GM12878 (cell line): ENCODE data around the gene MRPL46. TPM values are rescaled to one million over a fixed set of nuclear protein-coding genes. Genes with fewer than 3 reads are reported as not detected.

Source experiments
- ATAC-seq: fragments of 200-7000 bp; cut with Tn5 transposase; 3 replicates; pipeline ENCODE4 v1.9.1; 2020; ENCODE audit warnings: mild to moderate bottlenecking, moderate library complexity
- BruUV-seq: library from RNA; stranded (reverse); fragments of 400-500 nt; replicated peaks from 2 replicates; lab custom pipeline; 2021; lab: Mats Ljungman, UMichigan
- CTCF ChIA-PET: fragments of 300-600 bp; sonication (Branson Sonifier 250); formaldehyde crosslinking; extraction: SDS; loops from one replicate; lab custom pipeline; 2021; ENCODE audit warnings: inconsistent platforms; lab: Yijun Ruan, JAX
- POLR2A ChIA-PET: fragments of 350-600 bp; formaldehyde crosslinking; extraction: SDS; loops from one replicate; lab custom pipeline; 2021; ENCODE audit warnings: inconsistent platforms; lab: Charles Lee
- RAD21 ChIA-PET: fragments of 300-600 bp; sonication (Branson Sonifier 250); formaldehyde crosslinking; loops from one replicate; lab custom pipeline; 2023; ENCODE audit warnings: antibody characterized with exemption; ENCODE audit not compliant: unreplicated experiment; lab: Charles Lee
- SMC1A ChIA-PET: fragments of 300-600 bp; sonication (Branson Sonifier 250); formaldehyde crosslinking; loops from one replicate; lab custom pipeline; 2023; ENCODE audit not compliant: unreplicated experiment, uncharacterized antibody; lab: Charles Lee
- DNase-seq: peaks from one replicate; pipeline ENCODE4 v3.0.0-alpha.2; 2011; ENCODE audit warnings: low read depth, low spot score
- FAIRE-seq: peaks from 3 replicates; lab custom pipeline; 2011; peaks lifted over from hg19 to GRCh38; lab: Jason Lieb, UNC
- H2AFZ ChIP-seq: 2 replicates; pipeline ENCODE4 v1.6.0; 2011; ENCODE audit warnings: low read depth, low read length, control low read depth; ENCODE audit not compliant: control insufficient read depth
- H3K27ac ChIP-seq: 2 replicates; pipeline ENCODE4 v1.5.1; 2011; ENCODE audit warnings: control low read depth; ENCODE audit not compliant: control insufficient read depth, insufficient read depth
- H3K27me3 ChIP-seq, 2 experiments: replicated peaks in 1 of 2; 2 replicates each; pipeline versions ENCODE4 v1.6.0 to v1.6.1; 2011; ENCODE audit warnings: low read length in 1 of 2; ENCODE audit not compliant: control insufficient read depth in 2 of 2, insufficient read depth in 2 of 2
- H3K36me3 ChIP-seq, 2 experiments: 2 replicates each; pipeline ENCODE4 v1.5.1; 2011; ENCODE audit warnings: low read length in 1 of 2; ENCODE audit not compliant: control insufficient read depth in 2 of 2, insufficient read depth in 2 of 2
- H3K4me1 ChIP-seq: 2 replicates; pipeline ENCODE4 v1.6.1; 2011; ENCODE audit warnings: mild to moderate bottlenecking, low read length, moderate library complexity, mixed read lengths; ENCODE audit not compliant: control insufficient read depth, insufficient read depth
- H3K4me2 ChIP-seq: 2 replicates; pipeline ENCODE4 v1.6.0; 2011; ENCODE audit warnings: control low read depth; ENCODE audit not compliant: control insufficient read depth, insufficient read depth
- H3K4me3 ChIP-seq: fragments of 200-600 bp; sonication (generic); 2 replicates; pipeline ENCODE4 v1.5.1; 2016
- H3K79me2 ChIP-seq: 2 replicates; pipeline ENCODE4 v1.6.0; 2011; ENCODE audit warnings: low read length; ENCODE audit not compliant: control insufficient read depth, insufficient read depth
- H3K9ac ChIP-seq: 2 replicates; pipeline ENCODE4 v1.8.0; 2011; ENCODE audit warnings: low read length, control low read depth, mixed read lengths; ENCODE audit not compliant: control insufficient read depth, insufficient read depth
- H3K9me3 ChIP-seq: replicated peaks from 3 replicates; pipeline ENCODE4 v1.5.1; 2011; ENCODE audit warnings: mild to moderate bottlenecking, low read length; ENCODE audit not compliant: control insufficient read depth, insufficient read depth
- H4K20me1 ChIP-seq: 2 replicates; pipeline ENCODE4 v1.6.0; 2011; ENCODE audit not compliant: control insufficient read depth, insufficient read depth
- ATF3 ChIP-seq: IDR thresholded peaks from 2 replicates; pipeline ENCODE4 v1.6.1; 2011; ENCODE audit warnings: low read depth, mild to moderate bottlenecking, low read length, moderate library complexity, borderline replicate concordance; ENCODE audit errors: extremely low read depth
- BRCA1 ChIP-seq: IDR thresholded peaks from 2 replicates; pipeline ENCODE4 v1.6.1; 2011; ENCODE audit warnings: low read depth, low read length, improper control_type of control experiment
- CBX3 ChIP-seq: fragments of 200-600 bp; sonication (generic); IDR thresholded peaks from 2 replicates; pipeline ENCODE4 v1.6.1; 2016; ENCODE audit warnings: low read depth, borderline replicate concordance
- CEBPB ChIP-seq, 2 experiments: fragments of 150-350 bp in 1 of 2; IDR thresholded peaks; 2 replicates each; pipeline ENCODE4 v1.6.1; 2012 to 2014; ENCODE audit warnings: low read depth in 2 of 2, low read length in 2 of 2, borderline replicate concordance in 1 of 2, inconsistent platforms in 1 of 2
- DPF2 ChIP-seq: fragments of 450-650 bp; IDR thresholded peaks from 2 replicates; pipeline ENCODE4 v1.6.1; 2017; ENCODE audit warnings: mild to moderate bottlenecking
- HCFC1 ChIP-seq: fragments of 150-350 bp; IDR thresholded peaks from 2 replicates; pipeline ENCODE4 v1.6.1; 2014; ENCODE audit warnings: low read length
- HDAC6 ChIP-seq: fragments of 200-600 bp; sonication (generic); IDR thresholded peaks from one replicate; pipeline ENCODE4 v1.8.0; 2017; ENCODE audit warnings: antibody characterized with exemption; ENCODE audit not compliant: unreplicated experiment
- IKZF2 ChIP-seq, 2 experiments: fragments of 450-650 bp; IDR thresholded peaks; 2 replicates each; pipeline ENCODE4 v1.6.1; 2017; ENCODE audit warnings: mild to moderate bottlenecking in 2 of 2, moderate library complexity in 2 of 2
- NBN ChIP-seq: fragments of 450-650 bp; IDR thresholded peaks from 2 replicates; pipeline ENCODE4 v1.6.1; 2016
- NR2C1 ChIP-seq: fragments of 450-650 bp; IDR thresholded peaks from 2 replicates; pipeline ENCODE4 v1.6.1; 2017; ENCODE audit warnings: antibody characterized with exemption, mild to moderate bottlenecking, moderate library complexity
- SMAD5 ChIP-seq: IDR thresholded peaks from 2 replicates; pipeline ENCODE4 v1.6.1; 2016; ENCODE audit warnings: antibody characterized with exemption, low read depth
- TARDBP ChIP-seq: IDR thresholded peaks from 2 replicates; pipeline ENCODE4 v1.6.1; 2016; ENCODE audit warnings: borderline replicate concordance
- TCF12 ChIP-seq: IDR thresholded peaks from 2 replicates; pipeline ENCODE4 v1.6.1; 2011; ENCODE audit warnings: low read depth, mild to moderate bottlenecking, low read length
- TCF7 ChIP-seq: IDR thresholded peaks from 2 replicates; pipeline ENCODE4 v1.6.1; 2014; ENCODE audit warnings: antibody characterized with exemption, borderline replicate concordance
- USF1 ChIP-seq: IDR thresholded peaks from 2 replicates; pipeline ENCODE4 v1.6.1; 2011; ENCODE audit warnings: borderline replicate concordance, low read depth, mild to moderate bottlenecking, moderate library complexity, mixed read lengths, low read length; ENCODE audit not compliant: insufficient read depth; ENCODE audit errors: extremely low read length
- ZZZ3 ChIP-seq: IDR thresholded peaks from 2 replicates; pipeline ENCODE4 v1.6.1; 2011; ENCODE audit warnings: low read depth; ENCODE audit not compliant: control insufficient read depth, insufficient read length
- WGBS: methylation state at CpG from one replicate; pipeline ENCODE4 v1.1.6; 2016; ENCODE audit warnings: low lambda C conversion rate; ENCODE audit not compliant: insufficient replicate concordance, insufficient coverage; ENCODE audit errors: missing lambda C conversion rate; 5-methylcytosine and 5-hydroxymethylcytosine counted together
- in situ Hi-C: fragments of 300-500 bp; cut with MboI; formaldehyde crosslinking; loops from 9 replicates; pipeline ENCODE4 v1.14.3; 2018; ENCODE audit warnings: mixed read lengths
- intact Hi-C: fragments of 100-400 bp; cut with micrococcal nuclease; formaldehyde crosslinking; loops from one replicate; pipeline ENCODE4 v1.14.2; 2022; ENCODE audit not compliant: unreplicated experiment
- polyA plus RNA-seq, 11 experiments: library from polyadenylated mRNA; depleted of rRNA in 4 of 11; unstranded in 6 of 11; stranded (reverse) in 5 of 11; fragments of >200 nt; fragmentation: Nextera tagmentation in 4 of 11; fragmentation: Illumina TruSeq in 1 of 11; extraction: Ambion mirVana in 4 of 11; extraction: Trizol in 1 of 11; gene quantifications; 1 replicate in 1 of 11; 2 replicates in 10 of 11; pipeline versions ENCODE4 v1.2.1 to v1.2.3, GENCODE V29; 2011 to 2016; ENCODE audit warnings: inconsistent platforms in 2 of 11, missing spikeins in 2 of 11, low read depth in 1 of 11
- total RNA-seq, 4 experiments: library from RNA; depleted of rRNA in 3 of 4; stranded (reverse); fragments of >200 nt in 3 of 4; fragmentation: Illumina TruSeq in 1 of 4; extraction: Trizol in 1 of 4; gene quantifications; 2 replicates each; pipeline versions ENCODE4 v1.2.1 to v1.2.3, GENCODE V29; 2013 to 2021

Gene MRPL46
- total and polyA plus RNA-seq, 10 of the 15 experiments (the other 5 are each of a cell fraction or from before 2014, with no cell fraction given) = 37.4 to 96.7 (median 52.9) TPM

- Histone ChIP-seq H4K20me1 (no peaks in the 10 kb centered on the region; the same call in 1 of the 2 replicates), H3K27me3 (no peaks in the 10 kb centered on the region), H3K36me3 (peaks cover 0 to 7% of the 10 kb centered on the region in 2 experiments; a peak in 2 of 4 replicates), H3K27ac (no peak overlapping the region), H2AFZ (no peak overlapping the region), H3K79me2 (no peaks in the 10 kb centered on the region), H3K9me3 (no peaks in the 10 kb centered on the region), H3K4me1 (no peaks in the 10 kb centered on the region), H3K4me3 (no peak overlapping the region), H3K9ac (no peak overlapping the region), H3K4me2 (no peak overlapping the region)
- intact Hi-C loops (no loop called here), in situ Hi-C loops (no loop called here)
- no peak for TF ChIP-seq IKZF2 (IDR thresholded peaks at IDR 0.05)
- no peak for TF ChIP-seq USF1
- no peak for TF ChIP-seq CBX3
- TF ChIP-seq CEBPB (IDR thresholded peaks at IDR 0.05; ENCODE audit: borderline replicate concordance in 1 of 2, low read depth in 2 of 2, low read length in 2 of 2) = no peak
- WGBS = 0% methylated on average over 1 of the region's 1 CpG
- POLR2A ChIA-PET = no interaction called here
- CTCF ChIA-PET = interaction anchor here (0.7 to 4.3 kb wide), 8 partner anchors 7 to 441 kb away, joined by 3 to 24 read pairs (median 6); partner anchors contain the start of genes HAPLN3, MRPL46 and MRPS11
- SMC1A ChIA-PET = interaction anchor here (0.9 kb wide), 1 partner anchor 9 kb away, joined by 3 read pairs; no protein-coding TSS in a partner anchor
- no TSS peak for BruUV-seq
- DNase-seq = no peak
- ATAC-seq = no peak
- RAD21 ChIA-PET = no interaction called here
- no peak for FAIRE-seq
Observed at GRCh38 chr15:88454236-88454635, 13.0 kb downstream of the MRPL46 start.

GRCh38 chr15:88453651-88454050, 13.5 kb downstream of the MRPL46 start:
- H4K20me1 ChIP-seq = no peaks in the 10 kb centered on the region; the same call in 1 of the 2 replicates
- ChIA-PET SMC1A (no interaction called here), RAD21 (no interaction called here), POLR2A (no interaction called here), CTCF (interaction anchor here (1.2 to 4.3 kb wide), 2 partner anchors 9 to 12 kb away, joined by 3 to 24 read pairs; partner anchors contain the start of genes MRPL46 and MRPS11)
- no peak overlapping the region for H3K9ac ChIP-seq
- FAIRE-seq = no peak
- no peaks in the 10 kb centered on the region for H3K79me2 ChIP-seq
- no peaks in the 10 kb centered on the region for H3K9me3 ChIP-seq
- H3K4me3 ChIP-seq = no peak overlapping the region
- in situ Hi-C loops = no loop called here
- peaks cover 0 to 5% of the 10 kb centered on the region in 2 experiments; a peak in 1 of 4 replicates for H3K36me3 ChIP-seq
- 0% methylated on average over 1 of the region's 1 CpG for WGBS
- no peak overlapping the region for H3K27ac ChIP-seq
- no peaks in the 10 kb centered on the region for H3K4me1 ChIP-seq
- no peak for DNase-seq
- no TSS peak for BruUV-seq
- no peak overlapping the region for H3K4me2 ChIP-seq
- no peak for ATAC-seq
- H3K27me3 ChIP-seq = no peaks in the 10 kb centered on the region
- H2AFZ ChIP-seq = no peak overlapping the region
- intact Hi-C loops = no loop called here
- TF ChIP-seq ATF3 (no peak), TARDBP (no peak), TCF12 (no peak), SMAD5 (no peak), DPF2 (no peak), TCF7 (no peak), NBN (no peak), NR2C1 (no peak), HCFC1 (no peak), BRCA1 (no peak), HDAC6 (no peak), ZZZ3 (no peak)
